B cell (primary cell): ENCODE data around the gene MME.

Experiments used
- CTCF ChIP-seq: fragments of 200-600 bp; IDR thresholded peaks from one replicate; pipeline ENCODE4 v1.8.0; 2022; ENCODE audit warnings: antibody characterized with exemption, mild to moderate bottlenecking
- EZH2 ChIP-seq: IDR thresholded peaks from 2 replicates; pipeline ENCODE4 v1.6.1; 2012; ENCODE audit warnings: borderline replicate concordance, low read depth, mild to moderate bottlenecking, moderate library complexity, low read length; ENCODE audit not compliant: insufficient read depth, poor library complexity, severe bottlenecking

- TF ChIP-seq CTCF (no peak), EZH2 (no peak)
These were observed 84.2 kb downstream of the MME start for GRCh38 chr3:155164306-155164705.
